HG02973 (cell line): ENCODE data around the gene H19.

Source experiments
- ATAC-seq: cut with Tn5 transposase; IDR thresholded peaks from one replicate; pipeline ENCODE4 v1.9.1; 2021; ENCODE audit warnings: moderate library complexity; ENCODE audit not compliant: unreplicated experiment

H19 gene

DNA sequence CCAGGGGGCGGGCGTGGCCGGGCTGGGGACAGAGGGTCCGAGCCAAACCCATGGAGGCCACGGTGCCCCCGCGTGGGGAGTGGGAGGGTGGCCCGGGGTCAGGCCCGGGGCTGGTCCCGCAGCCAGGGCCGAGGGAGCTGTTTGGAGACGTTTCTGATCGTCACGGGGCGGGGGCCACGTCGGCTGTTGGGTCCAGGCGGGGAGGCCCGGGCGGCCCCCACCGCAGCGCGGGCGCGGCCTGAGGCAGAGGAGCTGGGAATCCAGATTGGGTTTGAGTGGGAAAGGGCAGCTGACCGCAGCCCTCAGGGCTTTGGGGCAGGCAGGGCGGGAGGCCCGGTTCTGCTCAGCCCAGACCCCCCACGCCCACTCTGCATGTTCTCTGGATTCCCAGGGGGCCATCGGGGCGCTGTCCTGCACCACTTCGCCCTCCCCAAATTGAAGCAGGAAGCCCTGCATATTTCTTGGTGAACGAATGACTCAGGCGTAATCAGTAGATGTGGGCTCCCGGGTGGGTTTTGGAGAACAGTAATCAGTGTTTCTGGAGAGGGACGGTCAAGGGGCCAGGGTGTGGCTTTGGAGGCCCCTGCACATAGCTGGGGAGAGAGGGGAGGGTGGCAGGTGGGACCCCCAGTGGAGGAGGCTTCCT lies 49.9 kb downstream of the H19 start:
- ATAC-seq: no peak

GRCh38 chr11:1946812-1947484 lies 50.7 kb downstream of the H19 start, which contains the start of gene MRPL23:
TSS of gene MRPL23 (plus strand) at chr11:1947332. CDS start at chr11:1947363, 31 bp downstream.
- ATAC-seq: no peak
